ENCODE data around the gene SGCA. TPM values are rescaled to one million over a fixed set of nuclear protein-coding genes. Genes with fewer than 3 reads are reported as not detected.

The SGCA gene
- total and polyA plus RNA-seq, 9 of the 15 experiments (the other 6 are each of a cell fraction or from before 2014, with no cell fraction given), result not detected

- no peak for TF ChIP-seq ZBTB40 (IDR thresholded peaks at IDR 0.05)
- TF ChIP-seq ZBTB40 (CRISPR knock-in tag; IDR thresholded peaks at IDR 0.05), result no peak
- TF ChIP-seq MAFF (IDR thresholded peaks at IDR 0.05; ENCODE audit: low read length), result no peak
- no peak for TF ChIP-seq NCOA2 (IDR thresholded peaks at IDR 0.05; ENCODE audit: partially characterized antibody in 2 of 2)
- TF ChIP-seq TCF7 (IDR thresholded peaks at IDR 0.05; ENCODE audit: borderline replicate concordance), result no peak
- no peak for TF ChIP-seq ZZZ3 (IDR thresholded peaks at IDR 0.05)
- no peak for TF ChIP-seq ZNF512 (tag; IDR thresholded peaks at IDR 0.05)
- no peak for TF ChIP-seq DMBX1 (CRISPR knock-in tag; IDR thresholded peaks at IDR 0.05; ENCODE audit: borderline replicate concordance)
These were observed 26.9 kb downstream of the SGCA start (continued) for GRCh38 chr17:50192618-50193291.
